Stomach (tissue), 4 donors: ENCODE data around the gene CDC42BPG.

ENCODE experiments used
- CTCF ChIP-seq, 7 experiments: fragments of 450-650 bp in 4 of 7; fragments of 200-600 bp in 3 of 7; sonication (generic) in 3 of 7; IDR thresholded peaks; one replicate each; pipeline ENCODE4 v1.5.1; 2016 to 2019; ENCODE audit warnings: antibody characterized with exemption in 7 of 7, control low read depth in 2 of 7, mild to moderate bottlenecking in 1 of 7
- POLR2A ChIP-seq, 4 donors: fragments of 450-650 bp; IDR thresholded peaks; one replicate each; pipeline ENCODE4 v1.6.1; 2016; ENCODE audit warnings: antibody characterized with exemption in 4 of 4, control low read depth in 2 of 4, mild to moderate bottlenecking in 1 of 4, moderate library complexity in 1 of 4

GRCh38 chr11:64835616-64836447 is 8.6 kb downstream of the CDC42BPG start:
- TF ChIP-seq POLR2A (IDR thresholded peaks at IDR 0.05) = no peak
- no peak for TF ChIP-seq CTCF (IDR thresholded peaks at IDR 0.05)
